ENCODE measurements around the gene REM1. TPM values are rescaled to one million over a fixed set of nuclear protein-coding genes. Genes with fewer than 3 reads are reported as not detected.
"Not testable (repeated sequence)": the region's sequence is repeated elsewhere in the genome, so short reads cannot be mapped to it uniquely, and the experiment has no call there.

Gene REM1, protein sequence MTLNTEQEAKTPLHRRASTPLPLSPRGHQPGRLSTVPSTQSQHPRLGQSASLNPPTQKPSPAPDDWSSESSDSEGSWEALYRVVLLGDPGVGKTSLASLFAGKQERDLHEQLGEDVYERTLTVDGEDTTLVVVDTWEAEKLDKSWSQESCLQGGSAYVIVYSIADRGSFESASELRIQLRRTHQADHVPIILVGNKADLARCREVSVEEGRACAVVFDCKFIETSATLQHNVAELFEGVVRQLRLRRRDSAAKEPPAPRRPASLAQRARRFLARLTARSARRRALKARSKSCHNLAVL
- not detected in 2 replicates for total RNA-seq
- long read RNA-seq = 0 reads

DNA sequence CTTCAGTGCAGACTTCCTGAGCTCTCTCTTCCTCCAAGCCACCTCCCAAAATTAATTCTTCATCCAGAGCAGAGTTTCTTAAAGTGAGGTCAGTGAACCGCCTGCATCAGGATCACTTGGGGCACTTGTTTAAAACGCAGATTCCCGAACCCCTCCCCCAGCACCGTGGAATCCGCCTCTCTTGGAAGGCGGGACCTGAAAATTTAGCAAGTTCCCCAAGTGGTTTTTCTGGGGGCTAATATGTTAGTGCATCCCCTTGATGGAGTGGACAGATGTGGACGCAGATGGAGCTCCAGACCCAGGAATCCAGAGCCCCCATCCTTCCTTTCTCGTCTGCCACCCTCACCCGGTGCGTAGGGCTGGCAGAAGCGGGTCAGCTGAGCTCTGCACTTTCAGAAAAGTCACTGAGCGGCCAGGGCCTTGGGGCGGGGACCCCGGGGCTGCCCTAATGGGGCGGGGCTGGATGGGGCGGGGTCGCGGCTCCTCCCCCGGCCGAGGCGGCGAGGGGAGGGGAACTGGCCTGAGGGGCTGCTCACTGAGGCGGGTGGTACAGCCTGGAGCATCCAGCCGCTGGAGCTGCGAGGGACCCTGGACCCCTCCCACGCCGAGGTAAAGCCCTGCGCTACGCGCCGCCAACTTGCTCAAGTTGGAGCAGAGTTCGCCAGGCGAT is at the start of gene REM1, which contains the start of gene DEFB124:
Gene REM1, plus strand, starts transcription at position 531 of the 670 bp plus-strand sequence. CDS start 1,158 bp downstream, outside the sequence.
Gene DEFB124, minus strand, starts transcription at position 370 of the 670 bp plus-strand sequence. CDS start 2,114 bp downstream, outside the sequence.
- TF ChIP-seq, protein P1, sequence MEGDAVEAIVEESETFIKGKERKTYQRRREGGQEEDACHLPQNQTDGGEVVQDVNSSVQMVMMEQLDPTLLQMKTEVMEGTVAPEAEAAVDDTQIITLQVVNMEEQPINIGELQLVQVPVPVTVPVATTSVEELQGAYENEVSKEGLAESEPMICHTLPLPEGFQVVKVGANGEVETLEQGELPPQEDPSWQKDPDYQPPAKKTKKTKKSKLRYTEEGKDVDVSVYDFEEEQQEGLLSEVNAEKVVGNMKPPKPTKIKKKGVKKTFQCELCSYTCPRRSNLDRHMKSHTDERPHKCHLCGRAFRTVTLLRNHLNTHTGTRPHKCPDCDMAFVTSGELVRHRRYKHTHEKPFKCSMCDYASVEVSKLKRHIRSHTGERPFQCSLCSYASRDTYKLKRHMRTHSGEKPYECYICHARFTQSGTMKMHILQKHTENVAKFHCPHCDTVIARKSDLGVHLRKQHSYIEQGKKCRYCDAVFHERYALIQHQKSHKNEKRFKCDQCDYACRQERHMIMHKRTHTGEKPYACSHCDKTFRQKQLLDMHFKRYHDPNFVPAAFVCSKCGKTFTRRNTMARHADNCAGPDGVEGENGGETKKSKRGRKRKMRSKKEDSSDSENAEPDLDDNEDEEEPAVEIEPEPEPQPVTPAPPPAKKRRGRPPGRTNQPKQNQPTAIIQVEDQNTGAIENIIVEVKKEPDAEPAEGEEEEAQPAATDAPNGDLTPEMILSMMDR (IDR thresholded peaks at IDR 0.05; ENCODE audit: unreplicated experiment) = no peak
- H3K36me3 Mint-ChIP-seq (ENCODE audit: insufficient read depth) = peaks cover 6% of the 10 kb centered on the region
- no peaks in the 10 kb centered on the region for H3K4me1 Mint-ChIP-seq (ENCODE audit: low read depth)
- no peak within 1 kb of the TSS for H3K4me3 Mint-ChIP-seq (ENCODE audit: low read depth)
- no peak within 1 kb of the TSS for H3K27ac Mint-ChIP-seq
- H3K9me3 Mint-ChIP-seq (ENCODE audit: low read depth) = peaks cover 43% of the 10 kb centered on the region
- H3K27me3 Mint-ChIP-seq = peaks cover 8% of the 10 kb centered on the region
- no peak for DNase-seq (ENCODE audit: low spot score, unreplicated experiment)

DNA sequence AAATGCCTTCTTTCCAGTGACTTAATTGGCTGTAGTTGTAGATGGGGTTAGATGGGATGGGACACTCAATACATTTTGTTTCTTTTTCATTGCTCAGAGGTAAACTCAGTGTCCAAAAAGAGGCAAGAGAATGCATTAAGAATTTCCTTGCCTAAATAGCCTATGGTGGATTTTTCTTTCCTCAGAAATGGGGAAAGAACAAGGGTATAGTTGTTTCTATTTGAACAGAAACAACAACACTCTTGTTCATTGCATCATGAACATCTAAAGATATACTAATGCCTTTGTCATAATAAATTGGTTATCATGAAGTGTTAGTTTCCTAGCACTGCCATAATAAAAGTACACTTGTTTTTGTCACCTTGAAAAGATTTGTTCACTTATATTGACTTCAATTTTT is 49.3 kb upstream of the REM1 start:
- TF ChIP-seq, protein P1 (IDR thresholded peaks at IDR 0.05; ENCODE audit: unreplicated experiment) = no peak
- Mint-ChIP-seq H3K27ac (no peak overlapping the region), H3K9me3 (ENCODE audit: low read depth) (peaks cover 57% of the 10 kb centered on the region), H3K4me3 (ENCODE audit: low read depth) (no peak overlapping the region), H3K27me3 (no peaks in the 10 kb centered on the region), H3K36me3 (ENCODE audit: insufficient read depth) (no peaks in the 10 kb centered on the region), H3K4me1 (ENCODE audit: low read depth) (no peaks in the 10 kb centered on the region)
- no peak for DNase-seq (ENCODE audit: low spot score, unreplicated experiment)

DNA sequence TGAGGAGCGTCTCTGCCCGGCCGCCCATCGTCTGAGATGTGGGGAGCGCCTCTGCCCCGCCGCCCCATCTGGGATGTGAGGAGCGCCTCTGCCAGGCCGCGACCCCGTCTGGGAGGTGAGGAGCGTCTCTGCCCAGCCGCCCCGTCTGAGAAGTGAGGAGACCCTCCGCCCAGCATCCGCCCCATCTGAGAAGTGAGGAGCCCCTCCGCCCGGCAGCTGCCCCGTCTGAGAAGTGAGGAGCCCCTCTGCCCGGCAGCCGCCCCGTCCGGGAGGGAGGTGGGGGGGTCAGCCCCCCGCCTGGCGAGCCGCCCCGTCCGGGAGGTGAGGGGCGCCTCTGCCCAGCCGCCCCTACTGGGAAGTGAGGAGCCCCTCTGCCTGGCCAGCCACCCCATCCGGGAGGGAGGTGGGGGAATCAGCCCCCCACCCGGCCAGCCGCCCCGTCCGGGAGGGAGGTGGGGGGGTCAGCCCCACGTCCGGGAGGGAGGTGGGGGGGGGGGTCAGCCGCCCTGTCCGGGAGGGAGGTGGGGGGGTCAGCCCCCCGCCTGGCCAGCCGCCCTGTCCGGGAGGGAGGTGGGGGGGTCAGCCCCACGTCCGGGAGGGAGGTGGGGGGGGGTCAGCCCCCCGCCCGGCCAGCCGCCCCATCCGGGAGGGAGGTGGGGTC is 48.1 kb upstream of the REM1 start:
- not testable (repeated sequence) for H3K27me3 Mint-ChIP-seq; H3K4me1 Mint-ChIP-seq (ENCODE audit: low read depth); H3K27ac Mint-ChIP-seq; H3K36me3 Mint-ChIP-seq (ENCODE audit: insufficient read depth); DNase-seq (ENCODE audit: low spot score, unreplicated experiment); H3K4me3 Mint-ChIP-seq (ENCODE audit: low read depth)
- H3K9me3 Mint-ChIP-seq (ENCODE audit: low read depth) = peaks cover 54% of the 10 kb centered on the region

DNA sequence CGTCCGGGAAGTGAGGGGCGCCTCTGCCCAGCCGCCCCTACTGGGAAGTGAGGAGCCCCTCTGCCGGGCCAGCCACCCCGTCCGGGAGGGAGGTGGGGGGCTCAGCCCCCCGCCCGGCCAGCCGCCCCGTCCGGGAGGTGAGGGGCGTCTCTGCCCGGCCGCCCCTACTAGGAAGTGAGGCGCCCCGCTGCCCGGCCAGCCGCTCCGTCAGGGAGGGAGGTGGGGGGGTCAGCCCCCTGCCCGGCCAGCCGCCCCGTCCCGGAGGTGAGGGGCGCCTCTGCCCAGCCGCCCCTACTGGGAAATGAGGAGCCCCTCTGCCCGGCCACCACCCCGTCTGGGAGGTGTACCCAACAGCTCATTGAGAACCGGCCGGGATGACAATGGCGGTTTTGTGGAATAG is 47.5 kb upstream of the REM1 start:
- H3K27ac Mint-ChIP-seq; DNase-seq (ENCODE audit: low spot score, unreplicated experiment); H3K4me3 Mint-ChIP-seq (ENCODE audit: low read depth); H3K27me3 Mint-ChIP-seq; H3K4me1 Mint-ChIP-seq (ENCODE audit: low read depth); H3K36me3 Mint-ChIP-seq (ENCODE audit: insufficient read depth): not testable (repeated sequence)
- peaks cover 56% of the 10 kb centered on the region for H3K9me3 Mint-ChIP-seq (ENCODE audit: low read depth)

DNA sequence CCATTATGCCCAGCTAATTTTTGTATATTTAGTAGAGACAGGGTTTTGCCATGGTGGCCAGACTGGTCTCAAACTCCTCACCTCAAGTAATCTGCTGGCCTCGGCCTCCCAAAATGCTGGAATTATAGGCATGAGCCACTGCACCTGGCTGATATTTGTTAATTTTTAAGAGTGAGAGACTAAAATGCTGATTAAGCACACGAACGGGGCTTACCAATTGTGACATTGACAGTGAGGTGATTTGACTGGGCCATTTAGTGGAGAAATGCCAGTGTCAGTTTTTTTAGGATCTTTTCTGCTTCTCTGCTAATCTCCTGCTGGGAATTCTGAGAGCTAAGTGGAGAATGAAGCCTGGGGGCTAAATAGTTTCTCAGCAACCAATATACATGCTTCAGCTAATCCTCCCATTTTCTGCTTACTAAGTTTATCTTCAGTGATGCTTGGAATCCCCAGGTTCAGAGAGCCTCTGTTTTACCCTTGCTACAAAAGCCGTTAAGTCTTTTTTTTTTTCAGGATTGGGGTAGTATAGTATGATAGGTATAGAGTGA is 44.4 kb upstream of the REM1 start:
- H3K9me3 Mint-ChIP-seq (ENCODE audit: low read depth) = peaks cover 48% of the 10 kb centered on the region
- no peak for DNase-seq (ENCODE audit: low spot score, unreplicated experiment)
- no peaks in the 10 kb centered on the region for H3K27me3 Mint-ChIP-seq

More for the DNA sequence above, 44.4 kb upstream of the REM1 start:
- Mint-ChIP-seq H3K36me3 (ENCODE audit: insufficient read depth) (peaks cover 3% of the 10 kb centered on the region), H3K4me3 (ENCODE audit: low read depth) (no peak overlapping the region), H3K27ac (no peak overlapping the region), H3K4me1 (ENCODE audit: low read depth) (no peaks in the 10 kb centered on the region)
- TF ChIP-seq, protein P1 (IDR thresholded peaks at IDR 0.05; ENCODE audit: unreplicated experiment) = no peak

All from progenitor cell of endocrine pancreas (in vitro differentiated cells).